WTC11 (cell line): ENCODE measurements around the gene DCAF6.

Source experiments
- CTCF ChIP-seq: fragments of 200-600 bp; IDR thresholded peaks from 2 replicates; pipeline ENCODE4 v1.8.0; 2022; ENCODE audit warnings: antibody characterized with exemption
- SP1 ChIP-seq: sonication (generic); formaldehyde crosslinking; conservative IDR thresholded peaks from 2 replicates; pipeline ENCODE4 v1.8.1; 2022; ENCODE audit warnings: missing genetic modification reagents

- TF ChIP-seq CTCF (no peak), SP1 (no peak)
Observed at GRCh38 chr1:167924102-167924501, 12.4 kb upstream of the DCAF6 start.
